Loucy (cell line): Measurements from ENCODE around the gene TMTC1.

Source experiments
- EZH2phosphoT487 ChIP-seq: fragments of 200-600 bp; IDR thresholded peaks from 2 replicates; pipeline ENCODE4 v1.6.1; 2018; ENCODE audit warnings: antibody characterized with exemption, mild to moderate bottlenecking, moderate library complexity, borderline replicate concordance
- TF ChIP-seq, protein P1 (sequence below): fragments of 200-600 bp; sonication (generic); conservative IDR thresholded peaks from 2 replicates; pipeline ENCODE4 v1.5.1; 2014; ENCODE audit warnings: mild to moderate bottlenecking, antibody characterized with exemption, low read length

DNA sequence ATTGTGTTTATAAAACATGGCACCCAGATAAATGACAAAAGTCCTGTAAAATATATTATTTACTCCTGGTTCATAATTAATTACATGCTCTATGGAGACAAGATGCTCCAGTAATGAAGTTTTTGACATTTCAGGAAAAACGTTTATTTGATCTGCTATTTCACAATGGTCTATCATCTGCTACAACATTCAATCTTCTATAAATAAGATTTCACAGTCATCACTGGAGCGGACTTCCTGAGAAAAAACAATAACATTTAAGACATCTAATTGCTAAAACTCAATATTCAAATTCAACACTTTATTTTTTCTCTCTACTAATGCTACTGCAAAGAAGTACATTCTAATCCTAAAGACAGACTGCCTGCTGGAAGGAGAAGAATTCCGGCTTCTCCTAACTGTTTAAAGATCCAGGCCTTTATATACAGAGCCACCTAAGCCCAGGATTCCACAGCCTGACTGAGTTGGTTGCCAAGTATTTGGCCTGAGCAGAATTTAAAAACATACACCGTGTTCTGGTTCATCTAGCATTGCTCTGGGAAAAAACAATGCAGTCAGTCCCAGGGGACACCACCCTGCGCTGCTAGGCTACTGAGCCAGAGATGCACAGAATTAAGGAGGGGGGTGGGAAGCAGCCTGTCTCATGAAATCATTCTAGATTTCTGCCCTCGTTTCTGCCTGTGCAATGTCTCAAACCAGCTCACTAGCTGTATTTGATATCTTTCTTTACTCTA, 58.0 kb downstream of the TMTC1 start:
- TF ChIP-seq, protein P1, sequence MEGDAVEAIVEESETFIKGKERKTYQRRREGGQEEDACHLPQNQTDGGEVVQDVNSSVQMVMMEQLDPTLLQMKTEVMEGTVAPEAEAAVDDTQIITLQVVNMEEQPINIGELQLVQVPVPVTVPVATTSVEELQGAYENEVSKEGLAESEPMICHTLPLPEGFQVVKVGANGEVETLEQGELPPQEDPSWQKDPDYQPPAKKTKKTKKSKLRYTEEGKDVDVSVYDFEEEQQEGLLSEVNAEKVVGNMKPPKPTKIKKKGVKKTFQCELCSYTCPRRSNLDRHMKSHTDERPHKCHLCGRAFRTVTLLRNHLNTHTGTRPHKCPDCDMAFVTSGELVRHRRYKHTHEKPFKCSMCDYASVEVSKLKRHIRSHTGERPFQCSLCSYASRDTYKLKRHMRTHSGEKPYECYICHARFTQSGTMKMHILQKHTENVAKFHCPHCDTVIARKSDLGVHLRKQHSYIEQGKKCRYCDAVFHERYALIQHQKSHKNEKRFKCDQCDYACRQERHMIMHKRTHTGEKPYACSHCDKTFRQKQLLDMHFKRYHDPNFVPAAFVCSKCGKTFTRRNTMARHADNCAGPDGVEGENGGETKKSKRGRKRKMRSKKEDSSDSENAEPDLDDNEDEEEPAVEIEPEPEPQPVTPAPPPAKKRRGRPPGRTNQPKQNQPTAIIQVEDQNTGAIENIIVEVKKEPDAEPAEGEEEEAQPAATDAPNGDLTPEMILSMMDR: no peak
- no peak for TF ChIP-seq EZH2phosphoT487
